ENCODE data around the gene GPRC5B. TPM values are rescaled to one million over a fixed set of nuclear protein-coding genes. Genes with fewer than 3 reads are reported as not detected.

Gene GPRC5B
- total RNA-seq, 4 donors from 2014 or later: 3.5 to 22.9 (median 6.6) TPM

- no peaks in the 10 kb centered on the region for H3K4me1 ChIP-seq
- no peaks in the 10 kb centered on the region for H3K36me3 ChIP-seq
- H3K9me3 ChIP-seq: no peaks in the 10 kb centered on the region
- no peak overlapping the region for H3K4me3 ChIP-seq
- H3K27ac ChIP-seq: no peak overlapping the region
- DNase-seq: no peak
- H3K27me3 ChIP-seq: no peaks in the 10 kb centered on the region
- no peak for TF ChIP-seq CTCF (IDR thresholded peaks at IDR 0.05)
- TF ChIP-seq POLR2A (IDR thresholded peaks at IDR 0.05): no peak
Observed at GRCh38 chr16:19860166-19861041, 24.2 kb downstream of the GPRC5B start.

- TF ChIP-seq POLR2A (IDR thresholded peaks at IDR 0.05) (no peak), CTCF (IDR thresholded peaks at IDR 0.05) (no peak)
- Histone ChIP-seq H3K27ac (no peak overlapping the region), H3K4me1 (no peaks in the 10 kb centered on the region)
Observed at GRCh38 chr16:19859603-19860002, 25.0 kb downstream of the GPRC5B start.

GRCh38 chr16:19859166-19859565, 25.5 kb downstream of the GPRC5B start:
- H3K4me1 ChIP-seq: no peaks in the 10 kb centered on the region
- no peak for TF ChIP-seq POLR2A (IDR thresholded peaks at IDR 0.05)
- no peak for TF ChIP-seq CTCF (IDR thresholded peaks at IDR 0.05)
- no peak overlapping the region for H3K4me3 ChIP-seq
- no peak for DNase-seq
- no peak overlapping the region for H3K27ac ChIP-seq
- no peaks in the 10 kb centered on the region for H3K36me3 ChIP-seq
- no peaks in the 10 kb centered on the region for H3K27me3 ChIP-seq
- H3K9me3 ChIP-seq: no peaks in the 10 kb centered on the region

More at GRCh38 chr16:19859603-19860002, 25.0 kb downstream of the GPRC5B start:
- no peaks in the 10 kb centered on the region for H3K27me3 ChIP-seq
- no peaks in the 10 kb centered on the region for H3K9me3 ChIP-seq
- DNase-seq: no peak
- H3K36me3 ChIP-seq: no peaks in the 10 kb centered on the region
- no peak overlapping the region for H3K4me3 ChIP-seq

- no peak overlapping the region for H3K4me3 ChIP-seq
- no peak overlapping the region for H3K27ac ChIP-seq
- no peak for DNase-seq
- H3K9me3 ChIP-seq: no peaks in the 10 kb centered on the region
- H3K27me3 ChIP-seq: no peaks in the 10 kb centered on the region
- no peak for TF ChIP-seq CTCF (IDR thresholded peaks at IDR 0.05)
- no peak for TF ChIP-seq POLR2A (IDR thresholded peaks at IDR 0.05)
- no peaks in the 10 kb centered on the region for H3K4me1 ChIP-seq
- no peaks in the 10 kb centered on the region for H3K36me3 ChIP-seq
Observed at GRCh38 chr16:19858340-19859018, 26.2 kb downstream of the GPRC5B start.

- Histone ChIP-seq H3K27me3 (no peaks in the 10 kb centered on the region), H3K9me3 (no peaks in the 10 kb centered on the region), H3K4me1 (no peaks in the 10 kb centered on the region), H3K4me3 (no peak overlapping the region), H3K36me3 (no peaks in the 10 kb centered on the region), H3K27ac (no peak overlapping the region)
- no peak for DNase-seq
- no peak for TF ChIP-seq CTCF (IDR thresholded peaks at IDR 0.05)
- TF ChIP-seq POLR2A (IDR thresholded peaks at IDR 0.05): no peak
Observed at GRCh38 chr16:19857593-19858339, 26.9 kb downstream of the GPRC5B start.
